SK-N-MC (cell line): ENCODE results near the gene GCSH.

Source experiments
- DNase-seq: peaks from one replicate; pipeline ENCODE4 v3.0.0-alpha.2; 2011; ENCODE audit warnings: low read depth, low spot score
- H3K27ac ChIP-seq: fragments of 200-600 bp; sonication (generic); 2 replicates; pipeline ENCODE4 v1.5.1; 2016; ENCODE audit warnings: mixed run types
- H3K36me3 ChIP-seq: fragments of 200-600 bp; sonication (generic); 2 replicates; pipeline ENCODE4 v1.6.1; 2017; ENCODE audit warnings: antibody characterized with exemption, low read length, mixed read lengths; ENCODE audit not compliant: insufficient read depth
- H3K4me3 ChIP-seq: fragments of 200-600 bp; sonication (generic); 2 replicates; pipeline ENCODE4 v1.5.1; 2016
- H3K9ac ChIP-seq: fragments of 200-600 bp; sonication (generic); 2 replicates; pipeline ENCODE4 v1.8.0; 2017; ENCODE audit warnings: mixed run types, mixed read lengths; ENCODE audit not compliant: insufficient read length
- H3K9me3 ChIP-seq: fragments of 200-600 bp; sonication (generic); 2 replicates; pipeline ENCODE4 v1.6.1; 2017; ENCODE audit warnings: low read depth, mild to moderate bottlenecking, antibody characterized with exemption, low read length, moderate library complexity, mixed read lengths
- EZH2 ChIP-seq: fragments of 200-600 bp; sonication (generic); IDR thresholded peaks from one replicate; pipeline ENCODE4 v1.6.1; 2017; ENCODE audit warnings: antibody characterized with exemption
- FOXP2 ChIP-seq: optimal IDR thresholded peaks from 2 replicates; pipeline ENCODE3; 2011; ENCODE audit warnings: mild to moderate bottlenecking, moderate library complexity; ENCODE audit not compliant: insufficient read depth; ENCODE audit errors: extremely low read length, control extremely low read depth
- POLR2AphosphoS5 ChIP-seq: IDR thresholded peaks from 2 replicates; pipeline ENCODE4 v1.6.1; 2012; ENCODE audit warnings: mild to moderate bottlenecking, low read depth, low read length, borderline replicate concordance

Gene GCSH

DNA sequence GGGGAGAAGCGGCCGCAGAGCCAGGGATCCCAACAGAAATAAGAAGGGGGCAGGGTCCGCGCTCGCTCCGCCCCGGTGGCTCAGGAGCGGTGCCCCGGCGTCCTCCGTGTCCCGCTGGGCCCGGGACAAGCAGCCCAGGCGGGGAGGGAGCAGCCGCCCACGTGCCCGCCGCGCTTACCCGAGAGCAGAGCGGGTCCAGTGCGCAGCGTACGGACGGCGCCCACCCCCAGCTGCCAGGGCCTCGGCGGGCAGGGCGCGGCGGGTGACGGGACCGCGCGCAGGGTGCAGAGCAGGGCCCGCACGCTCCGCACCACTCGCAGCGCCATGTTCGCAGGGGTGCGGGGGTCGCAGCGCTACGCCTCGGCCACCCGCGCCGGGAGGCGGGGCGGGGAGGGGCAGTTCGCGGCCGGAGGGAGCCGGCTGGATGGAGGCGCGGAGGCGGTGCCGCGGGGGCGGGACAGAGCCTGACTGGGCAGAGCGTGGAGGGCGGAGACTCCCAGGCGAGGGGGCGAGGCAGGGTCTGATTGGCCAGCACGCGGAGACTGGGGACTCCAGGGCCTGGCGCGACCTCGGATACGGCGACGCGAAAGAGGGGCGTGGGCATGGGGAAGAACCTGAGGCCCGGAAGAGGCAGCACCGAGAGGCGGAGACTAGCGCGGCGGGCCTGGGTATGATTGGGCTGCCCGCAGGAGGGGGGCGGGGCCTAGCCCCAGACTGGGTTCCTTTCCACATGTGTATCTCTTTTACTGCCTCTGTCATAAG lies at the start of gene GCSH:
GCSH (minus strand) TSS at position 443 of the 762 bp plus-strand sequence; CDS start at position 326, 117 bp downstream.
- Histone ChIP-seq H3K9ac (peak within 1 kb of the TSS; percentile 35), H3K9me3 (no peaks in the 10 kb centered on the region), H3K36me3 (no peaks in the 10 kb centered on the region), H3K27ac (no peak within 1 kb of the TSS), H3K4me3 (peak within 1 kb of the TSS; percentile 79)
- TF ChIP-seq EZH2, result no peak
- no peak for TF ChIP-seq FOXP2
- no peak for TF ChIP-seq POLR2AphosphoS5
- peak; percentile 35 for DNase-seq

DNA sequence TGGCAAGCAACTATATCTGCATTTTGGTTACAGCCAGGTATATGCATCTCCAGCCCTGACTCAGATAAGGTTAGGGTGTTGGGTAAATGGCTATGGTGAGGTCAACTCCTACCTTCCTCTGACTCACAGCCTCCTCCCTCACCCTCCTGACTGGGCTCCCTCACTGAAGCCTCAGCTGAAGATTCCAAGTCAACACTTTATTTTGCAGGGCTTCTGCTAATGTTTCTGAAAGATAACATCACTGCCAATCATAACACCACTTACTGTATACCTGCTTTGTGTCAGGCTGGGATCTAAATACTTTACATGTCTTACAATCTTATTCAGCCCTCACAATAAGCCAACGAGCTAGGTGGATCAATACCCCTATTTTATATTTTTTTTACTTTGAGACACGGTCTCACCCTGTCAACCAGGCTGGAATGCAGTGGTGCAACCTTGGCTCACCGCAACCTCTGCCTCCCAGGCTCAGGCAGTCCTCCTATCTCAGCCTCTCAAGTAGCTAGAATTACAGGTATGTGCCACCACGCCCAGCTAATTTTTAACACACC lies 47.8 kb upstream of the GCSH start:
- Histone ChIP-seq H3K36me3 (no peaks in the 10 kb centered on the region), H3K4me3 (no peak overlapping the region), H3K9me3 (no peaks in the 10 kb centered on the region), H3K9ac (no peak overlapping the region), H3K27ac (no peak overlapping the region)
- TF ChIP-seq POLR2AphosphoS5, result no peak
- no peak for TF ChIP-seq FOXP2
- TF ChIP-seq EZH2, result no peak
- DNase-seq, result no peak

DNA sequence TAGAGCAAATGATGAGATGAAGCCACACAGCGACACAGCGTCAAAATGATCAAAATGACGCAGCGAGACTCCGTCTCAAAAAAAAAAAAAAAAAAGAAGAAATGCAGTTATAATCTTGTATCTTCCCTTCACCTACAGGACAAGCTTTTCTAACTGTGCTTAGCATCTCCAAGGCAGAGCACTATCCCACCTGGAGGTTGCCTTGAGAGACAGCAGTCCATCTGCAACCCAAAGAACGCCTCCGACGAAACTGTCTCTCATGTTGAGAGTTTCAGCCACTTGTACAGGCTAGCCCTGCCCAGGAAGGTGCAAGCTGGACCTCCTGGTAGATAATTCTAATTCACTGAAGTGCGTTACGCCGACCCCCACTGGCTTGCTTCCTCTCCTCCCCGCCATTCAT lies 46.7 kb upstream of the GCSH start:
- TF ChIP-seq EZH2 (no peak), FOXP2 (no peak), POLR2AphosphoS5 (no peak)
- Histone ChIP-seq H3K36me3 (no peaks in the 10 kb centered on the region), H3K27ac (no peak overlapping the region), H3K9ac (no peak overlapping the region), H3K9me3 (no peaks in the 10 kb centered on the region), H3K4me3 (no peak overlapping the region)
- DNase-seq, result no peak

DNA sequence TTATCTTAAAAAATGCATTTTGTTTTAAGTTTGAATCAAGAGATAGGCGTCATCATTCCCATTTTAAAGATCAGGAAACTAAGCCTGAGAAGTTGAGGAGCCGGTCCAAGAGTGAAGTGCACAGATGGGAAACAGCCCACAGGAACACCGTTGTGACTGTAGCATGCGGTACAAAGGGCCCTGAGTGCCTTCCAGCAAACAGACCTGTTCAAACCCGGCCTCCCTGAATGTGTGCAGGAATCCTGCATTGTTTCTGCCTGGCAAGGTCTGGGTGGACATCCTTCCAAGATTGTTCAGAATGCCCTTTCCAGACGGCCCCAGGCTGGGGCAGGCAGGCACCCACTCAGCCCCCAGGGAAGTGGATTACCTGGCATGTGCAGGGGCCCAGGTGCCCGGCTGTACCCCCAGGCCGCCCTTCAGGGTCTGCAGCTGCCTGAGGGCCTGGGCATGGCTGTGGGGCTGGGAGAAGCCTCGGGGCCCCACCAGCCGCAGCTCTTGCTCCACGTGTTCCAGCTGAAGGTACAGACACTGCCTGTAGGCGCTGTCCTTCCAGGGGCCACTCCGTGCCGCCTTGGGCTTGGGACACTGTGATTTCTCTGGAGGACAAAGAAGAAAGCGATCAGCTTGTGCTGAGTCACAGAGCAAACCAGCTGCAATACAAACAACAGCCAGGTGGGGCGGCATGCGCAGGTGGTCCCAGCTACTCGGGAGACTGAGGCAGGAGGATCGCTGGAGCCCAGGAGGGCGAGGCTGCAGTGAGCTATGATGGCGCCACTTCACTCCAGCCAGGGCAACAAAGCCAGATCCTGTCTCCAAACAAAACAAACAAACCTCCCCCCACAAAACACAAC lies 45.0 kb upstream of the GCSH start:
- Histone ChIP-seq H3K36me3 (no peaks in the 10 kb centered on the region), H3K9ac (no peak overlapping the region), H3K9me3 (no peaks in the 10 kb centered on the region), H3K27ac (no peak overlapping the region), H3K4me3 (no peak overlapping the region)
- DNase-seq, result no peak
- TF ChIP-seq POLR2AphosphoS5, result no peak
- no peak for TF ChIP-seq EZH2
- TF ChIP-seq FOXP2, result no peak

DNA sequence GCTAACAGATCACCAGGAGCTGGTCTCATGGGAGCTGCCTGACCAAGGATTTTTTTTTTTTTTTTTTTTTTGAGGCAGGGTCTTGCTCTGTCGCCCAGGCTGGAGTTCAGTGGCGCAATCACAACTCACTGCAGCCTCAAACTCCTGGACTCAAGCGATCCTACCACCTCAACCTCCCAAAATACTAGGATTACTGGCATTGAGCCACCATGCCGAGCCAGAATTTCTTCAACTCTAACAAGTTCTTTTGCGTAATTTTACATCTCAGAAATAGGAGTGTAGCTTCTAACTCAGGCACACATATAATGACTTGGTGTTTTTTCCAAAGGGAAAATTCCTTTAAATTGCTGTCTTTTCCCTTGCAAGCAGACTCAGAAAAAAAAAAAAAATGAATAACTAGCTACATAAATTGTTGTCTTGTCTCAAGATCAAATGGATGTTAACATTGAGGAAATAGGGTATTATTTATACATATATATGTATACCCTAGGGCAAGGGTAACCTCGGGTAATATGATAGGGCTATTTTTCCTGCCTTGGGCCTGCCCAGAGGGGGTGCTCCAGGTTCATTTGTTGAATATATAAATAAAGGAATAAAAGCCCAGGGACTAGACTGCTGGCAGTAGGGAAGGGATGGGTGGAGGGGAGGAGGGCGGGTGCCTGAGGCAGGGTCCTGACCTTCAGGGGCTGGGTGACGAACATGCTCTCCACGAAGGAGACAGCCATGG lies 42.8 kb upstream of the GCSH start:
- H3K4me3 ChIP-seq, result no peak overlapping the region
- TF ChIP-seq FOXP2, result no peak
- TF ChIP-seq POLR2AphosphoS5, result no peak
- no peak for TF ChIP-seq EZH2
- no peaks in the 10 kb centered on the region for H3K9me3 ChIP-seq
- no peak overlapping the region for H3K9ac ChIP-seq
- DNase-seq, result no peak
- no peak overlapping the region for H3K27ac ChIP-seq
- no peaks in the 10 kb centered on the region for H3K36me3 ChIP-seq

DNA sequence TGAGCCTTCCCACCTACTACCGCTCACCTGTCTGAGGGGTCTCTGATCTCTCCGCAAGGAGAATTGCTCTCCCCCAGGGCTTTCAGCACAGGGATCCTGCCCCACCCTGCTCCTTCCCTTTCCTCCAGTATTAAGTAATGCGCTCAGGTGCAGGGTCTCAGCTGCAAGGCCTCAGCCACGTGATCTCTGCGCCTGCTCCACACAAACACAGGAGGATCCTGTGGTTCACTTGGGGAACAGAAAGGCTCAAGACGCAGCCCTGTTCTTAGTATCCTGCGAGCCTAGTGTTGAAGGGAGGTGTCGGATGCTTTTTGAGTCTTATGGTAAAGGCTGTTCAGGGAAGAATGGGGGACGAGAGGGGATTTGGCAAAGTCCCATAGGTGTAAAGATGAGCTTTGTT lies 41.6 kb upstream of the GCSH start:
- H3K36me3 ChIP-seq, result no peaks in the 10 kb centered on the region
- H3K9me3 ChIP-seq, result no peaks in the 10 kb centered on the region
- H3K9ac ChIP-seq, result no peak overlapping the region
- TF ChIP-seq FOXP2 (no peak), EZH2 (no peak), POLR2AphosphoS5 (no peak)
- H3K27ac ChIP-seq, result no peak overlapping the region
- no peak overlapping the region for H3K4me3 ChIP-seq
- DNase-seq, result no peak

DNA sequence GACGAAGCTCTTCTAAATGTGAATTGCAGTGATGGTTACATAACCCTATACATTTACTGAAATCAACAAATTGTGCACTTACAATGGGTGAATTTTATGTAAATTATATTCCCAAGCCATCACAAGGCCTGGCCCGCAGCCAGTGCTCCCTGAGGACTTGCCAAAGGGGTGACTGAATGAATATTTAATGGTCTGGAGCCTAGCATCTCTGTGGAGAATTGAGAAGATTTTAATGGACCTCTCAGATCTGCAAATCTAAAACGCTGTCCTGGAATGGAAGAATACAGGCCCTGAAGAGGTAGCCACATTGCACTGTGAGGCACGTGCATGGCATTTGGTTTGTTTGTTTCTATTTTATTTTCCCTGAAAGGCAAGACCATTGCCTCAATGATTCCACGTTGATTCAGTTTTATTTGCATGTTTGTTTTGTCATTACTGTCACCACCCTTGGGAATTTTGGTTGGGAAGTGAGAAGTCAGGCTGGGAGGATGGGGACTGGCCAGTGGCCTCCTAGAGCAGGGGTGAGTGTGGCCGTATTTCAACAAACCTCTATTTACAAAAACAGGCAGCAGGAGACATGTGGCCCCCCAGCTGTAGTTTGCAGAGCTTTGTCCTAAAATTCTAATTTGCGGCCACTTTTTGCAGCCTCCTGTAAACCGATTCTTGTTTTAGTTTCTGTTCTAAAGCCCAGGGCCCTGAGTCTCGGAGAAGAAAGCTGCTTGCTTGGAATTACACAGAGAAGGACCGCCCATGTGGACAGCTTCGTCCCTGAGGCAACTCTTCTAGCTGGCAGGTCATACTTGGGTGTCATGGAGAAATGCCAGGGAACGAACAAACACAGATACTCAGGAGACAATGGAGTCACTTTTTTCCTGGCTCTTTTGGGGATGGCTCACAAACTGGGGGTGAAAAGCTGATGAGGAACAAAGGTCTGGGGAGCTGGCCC lies 40.5 kb upstream of the GCSH start:
- H3K9ac ChIP-seq, result no peak overlapping the region
- H3K4me3 ChIP-seq, result no peak overlapping the region
- DNase-seq, result peak; percentile 34
- H3K9me3 ChIP-seq, result no peaks in the 10 kb centered on the region
- H3K36me3 ChIP-seq, result no peaks in the 10 kb centered on the region
- H3K27ac ChIP-seq, result no peak overlapping the region
- no peak for TF ChIP-seq POLR2AphosphoS5
- no peak for TF ChIP-seq FOXP2
- TF ChIP-seq EZH2, result no peak

DNA sequence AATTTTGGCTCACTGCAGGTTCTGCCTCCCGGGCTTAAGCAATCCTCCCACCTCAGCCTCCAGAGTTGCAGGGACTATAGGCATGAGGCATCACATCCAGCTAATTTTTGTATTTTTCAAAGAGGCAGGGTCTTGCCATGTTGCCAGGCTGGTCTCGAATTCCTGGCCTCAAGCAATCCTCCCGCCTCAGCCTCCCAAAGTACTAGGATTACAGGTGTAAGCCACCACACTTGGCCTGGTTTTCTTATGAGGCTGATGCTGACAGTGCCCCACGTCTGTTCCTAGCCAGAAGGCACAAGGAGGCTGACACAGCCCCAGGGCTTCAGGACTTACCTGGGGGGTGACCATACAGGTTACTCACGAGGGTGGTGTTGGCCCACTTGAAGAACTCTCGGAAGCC lies 33.9 kb upstream of the GCSH start:
- H3K36me3 ChIP-seq, result no peaks in the 10 kb centered on the region
- H3K9me3 ChIP-seq, result no peaks in the 10 kb centered on the region
- TF ChIP-seq EZH2, result no peak
- no peak for TF ChIP-seq POLR2AphosphoS5
- TF ChIP-seq FOXP2, result no peak
- H3K4me3 ChIP-seq, result no peak overlapping the region
- no peak for DNase-seq
- no peak overlapping the region for H3K27ac ChIP-seq
- no peak overlapping the region for H3K9ac ChIP-seq
